Mesothelial cell of epicardium (in vitro differentiated cells): Measurements from ENCODE around the gene LMF1. TPM values are rescaled to one million over a fixed set of nuclear protein-coding genes. Genes with fewer than 3 reads are reported as not detected.

Experiments
- DNase-seq, 2 experiments: peaks; one replicate each; pipeline ENCODE4 v3.0.0; 2021; ENCODE audit warnings: low spot score in 2 of 2; ENCODE audit not compliant: unreplicated experiment in 2 of 2
- H3K27ac Mint-ChIP-seq: 2 replicates; pipeline ENCODE4 v1.8.0; 2021; ENCODE audit warnings: mixed read lengths
- H3K27me3 Mint-ChIP-seq: 2 replicates; pipeline ENCODE4 v1.8.0; 2021; ENCODE audit warnings: low read depth, mixed read lengths
- H3K36me3 Mint-ChIP-seq: 2 replicates; pipeline ENCODE4 v1.8.0; 2021; ENCODE audit warnings: mixed read lengths
- H3K4me1 Mint-ChIP-seq: 2 replicates; pipeline ENCODE4 v1.8.0; 2021; ENCODE audit warnings: mixed read lengths
- H3K4me3 Mint-ChIP-seq: 2 replicates; pipeline ENCODE4 v1.8.0; 2021; ENCODE audit warnings: mild to moderate bottlenecking, moderate library complexity, mixed read lengths
- H3K9me3 Mint-ChIP-seq: 2 replicates; pipeline ENCODE4 v1.8.0; 2021; ENCODE audit warnings: mixed read lengths
- CTCF ChIP-seq: fragments of 200-600 bp; sonication (generic); IDR thresholded peaks from one replicate; pipeline ENCODE4 v1.5.0; 2021; ENCODE audit warnings: antibody characterized with exemption; ENCODE audit not compliant: unreplicated experiment
- total RNA-seq: library from RNA; stranded (reverse); gene quantifications from 3 replicates; pipeline ENCODE4 v1.2.1, GENCODE V29; 2021

Gene LMF1
- total RNA-seq, 1 donor from 2014 or later, result 37.4 TPM

GRCh38 chr16:1014771-1015495 lies 44.1 kb upstream of the LMF1 start:
- peaks cover 7% of the 10 kb centered on the region for H3K27me3 Mint-ChIP-seq
- no peaks in the 10 kb centered on the region for H3K36me3 Mint-ChIP-seq
- peaks cover 21% of the 10 kb centered on the region for H3K4me1 Mint-ChIP-seq
- H3K9me3 Mint-ChIP-seq, result no peaks in the 10 kb centered on the region
- TF ChIP-seq CTCF, result no peak
- peak in 1 of 2 experiments; percentile 67 for DNase-seq
- no peak overlapping the region for H3K27ac Mint-ChIP-seq
- H3K4me3 Mint-ChIP-seq, result no peak overlapping the region

GRCh38 chr16:1014221-1014620 lies 43.4 kb upstream of the LMF1 start:
- Mint-ChIP-seq H3K27me3 (peaks cover 7% of the 10 kb centered on the region), H3K4me1 (peaks cover 21% of the 10 kb centered on the region), H3K36me3 (no peaks in the 10 kb centered on the region), H3K9me3 (no peaks in the 10 kb centered on the region), H3K4me3 (no peak overlapping the region), H3K27ac (no peak overlapping the region)
- DNase-seq, result no peak
- TF ChIP-seq CTCF, result no peak

- no peak overlapping the region for H3K27ac Mint-ChIP-seq
- H3K4me1 Mint-ChIP-seq, result peaks cover 17% of the 10 kb centered on the region
- TF ChIP-seq CTCF, result no peak
- no peak for DNase-seq
- no peaks in the 10 kb centered on the region for H3K36me3 Mint-ChIP-seq
- H3K9me3 Mint-ChIP-seq, result no peaks in the 10 kb centered on the region
- no peak overlapping the region for H3K4me3 Mint-ChIP-seq
- peaks cover 10% of the 10 kb centered on the region for H3K27me3 Mint-ChIP-seq
Observed at GRCh38 chr16:1013593-1013900, 42.8 kb upstream of the LMF1 start.

GRCh38 chr16:1012722-1013592 lies 42.2 kb upstream of the LMF1 start:
- no peaks in the 10 kb centered on the region for H3K9me3 Mint-ChIP-seq
- no peak overlapping the region for H3K4me3 Mint-ChIP-seq
- peaks cover 17% of the 10 kb centered on the region for H3K4me1 Mint-ChIP-seq
- TF ChIP-seq CTCF, result no peak
- H3K27me3 Mint-ChIP-seq, result peaks cover 11% of the 10 kb centered on the region
- H3K36me3 Mint-ChIP-seq, result no peaks in the 10 kb centered on the region
- no peak overlapping the region for H3K27ac Mint-ChIP-seq
- no peak for DNase-seq

GRCh38 chr16:1012135-1012534 lies 41.4 kb upstream of the LMF1 start:
- Mint-ChIP-seq H3K27ac (no peak overlapping the region), H3K27me3 (peaks cover 11% of the 10 kb centered on the region), H3K36me3 (no peaks in the 10 kb centered on the region), H3K9me3 (no peaks in the 10 kb centered on the region), H3K4me1 (peaks cover 17% of the 10 kb centered on the region), H3K4me3 (no peak overlapping the region)
- no peak for DNase-seq
- no peak for TF ChIP-seq CTCF
